Left renal pelvis (tissue), 4 donors: Measurements from ENCODE around the gene CNTN5. TPM values are rescaled to one million over a fixed set of nuclear protein-coding genes. Genes with fewer than 3 reads are reported as not detected.

ENCODE experiments used
- DNase-seq, 4 donors: peaks; one replicate each; pipeline ENCODE4 v3.0.0-alpha.2; 2013; ENCODE audit warnings: low read depth in 4 of 4, low spot score in 3 of 4
- polyA plus RNA-seq, 4 donors: library from polyadenylated mRNA; unstranded; fragments of 120-200 nt; gene quantifications; one replicate each; pipeline ENCODE4 v1.2.1, GENCODE V29; 2013; ENCODE audit not compliant: insufficient read length in 4 of 4

The CNTN5 gene
- polyA plus RNA-seq, 4 donors, result 21.2 to 123 (median 24.6) TPM

GRCh38 chr11:100011697-100012096, 990.9 kb downstream of the CNTN5 start:
- DNase-seq, result no peak

- no peak for DNase-seq
These were observed 992.3 kb downstream of the CNTN5 start for GRCh38 chr11:100013011-100013410.

- DNase-seq, result no peak
These were observed 1011.2 kb downstream of the CNTN5 start for GRCh38 chr11:100031973-100032372.

GRCh38 chr11:100061006-100061405, 1040.3 kb downstream of the CNTN5 start:
- DNase-seq, result no peak

GRCh38 chr11:100066399-100066798, 1045.7 kb downstream of the CNTN5 start:
- DNase-seq, result no peak

GRCh38 chr11:100068116-100068515, 1047.4 kb downstream of the CNTN5 start:
- DNase-seq, result no peak

GRCh38 chr11:100072131-100072530, 1051.4 kb downstream of the CNTN5 start:
- DNase-seq, result no peak

GRCh38 chr11:100080381-100080780, 1059.6 kb downstream of the CNTN5 start:
- no peak for DNase-seq

GRCh38 chr11:100080821-100081220, 1060.1 kb downstream of the CNTN5 start:
- no peak for DNase-seq

- no peak for DNase-seq
These were observed 1072.9 kb downstream of the CNTN5 start for GRCh38 chr11:100093698-100094097.

- no peak for DNase-seq
These were observed 1073.5 kb downstream of the CNTN5 start for GRCh38 chr11:100094121-100094865.

GRCh38 chr11:100095809-100096208, 1075.1 kb downstream of the CNTN5 start:
- no peak for DNase-seq

GRCh38 chr11:100098560-100098959, 1077.8 kb downstream of the CNTN5 start:
- DNase-seq, result no peak

GRCh38 chr11:100105255-100105981, 1084.7 kb downstream of the CNTN5 start:
- DNase-seq, result no peak

GRCh38 chr11:100105982-100106358, 1085.2 kb downstream of the CNTN5 start:
- no peak for DNase-seq

- DNase-seq, result no peak
These were observed 1098.4 kb downstream of the CNTN5 start for GRCh38 chr11:100119176-100119575.

- no peak for DNase-seq
These were observed 1112.4 kb downstream of the CNTN5 start for GRCh38 chr11:100133114-100133513.

GRCh38 chr11:100141201-100141600, 1120.5 kb downstream of the CNTN5 start:
- DNase-seq, result no peak

- DNase-seq, result no peak
These were observed 1131.2 kb downstream of the CNTN5 start for GRCh38 chr11:100151944-100152343.

- no peak for DNase-seq
These were observed 1132.0 kb downstream of the CNTN5 start for GRCh38 chr11:100152766-100153165.

- DNase-seq, result no peak
These were observed 1142.7 kb downstream of the CNTN5 start for GRCh38 chr11:100163471-100163870.

- DNase-seq, result no peak
These were observed 1154.1 kb downstream of the CNTN5 start for GRCh38 chr11:100174881-100175280.
